HL-60 (cell line): ENCODE measurements around the gene TGIF1.

ENCODE experiments used
- CTCF ChIP-seq: IDR thresholded peaks from one replicate; pipeline ENCODE4 v1.5.1; 2011; ENCODE audit warnings: low read length, control low read depth, inconsistent platforms; ENCODE audit not compliant: insufficient read depth
- GABPA ChIP-seq: IDR thresholded peaks from 2 replicates; pipeline ENCODE4 v1.6.1; 2012; ENCODE audit warnings: low read depth
- POLR2AphosphoS5 ChIP-seq: IDR thresholded peaks from 2 replicates; pipeline ENCODE4 v1.6.1; 2012; ENCODE audit warnings: low read depth
- TF ChIP-seq, protein P1 (sequence below): IDR thresholded peaks from 2 replicates; pipeline ENCODE4 v1.6.1; 2012; ENCODE audit warnings: low read depth; ENCODE audit not compliant: insufficient replicate concordance

- TF ChIP-seq CTCF: no peak
- TF ChIP-seq POLR2AphosphoS5: peak; percentile 87
- TF ChIP-seq, protein P1, sequence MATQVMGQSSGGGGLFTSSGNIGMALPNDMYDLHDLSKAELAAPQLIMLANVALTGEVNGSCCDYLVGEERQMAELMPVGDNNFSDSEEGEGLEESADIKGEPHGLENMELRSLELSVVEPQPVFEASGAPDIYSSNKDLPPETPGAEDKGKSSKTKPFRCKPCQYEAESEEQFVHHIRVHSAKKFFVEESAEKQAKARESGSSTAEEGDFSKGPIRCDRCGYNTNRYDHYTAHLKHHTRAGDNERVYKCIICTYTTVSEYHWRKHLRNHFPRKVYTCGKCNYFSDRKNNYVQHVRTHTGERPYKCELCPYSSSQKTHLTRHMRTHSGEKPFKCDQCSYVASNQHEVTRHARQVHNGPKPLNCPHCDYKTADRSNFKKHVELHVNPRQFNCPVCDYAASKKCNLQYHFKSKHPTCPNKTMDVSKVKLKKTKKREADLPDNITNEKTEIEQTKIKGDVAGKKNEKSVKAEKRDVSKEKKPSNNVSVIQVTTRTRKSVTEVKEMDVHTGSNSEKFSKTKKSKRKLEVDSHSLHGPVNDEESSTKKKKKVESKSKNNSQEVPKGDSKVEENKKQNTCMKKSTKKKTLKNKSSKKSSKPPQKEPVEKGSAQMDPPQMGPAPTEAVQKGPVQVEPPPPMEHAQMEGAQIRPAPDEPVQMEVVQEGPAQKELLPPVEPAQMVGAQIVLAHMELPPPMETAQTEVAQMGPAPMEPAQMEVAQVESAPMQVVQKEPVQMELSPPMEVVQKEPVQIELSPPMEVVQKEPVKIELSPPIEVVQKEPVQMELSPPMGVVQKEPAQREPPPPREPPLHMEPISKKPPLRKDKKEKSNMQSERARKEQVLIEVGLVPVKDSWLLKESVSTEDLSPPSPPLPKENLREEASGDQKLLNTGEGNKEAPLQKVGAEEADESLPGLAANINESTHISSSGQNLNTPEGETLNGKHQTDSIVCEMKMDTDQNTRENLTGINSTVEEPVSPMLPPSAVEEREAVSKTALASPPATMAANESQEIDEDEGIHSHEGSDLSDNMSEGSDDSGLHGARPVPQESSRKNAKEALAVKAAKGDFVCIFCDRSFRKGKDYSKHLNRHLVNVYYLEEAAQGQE: peak; percentile 44
- 0 out of 2 replicates have a peak, but pooled peaks have one; percentile 23 for TF ChIP-seq GABPA
These were observed 1.8 kb upstream of the TGIF1 start for GRCh38 chr18:3447895-3448837.
